ENCODE measurements around the gene CSNK2A1. TPM values are rescaled to one million over a fixed set of nuclear protein-coding genes. Genes with fewer than 3 reads are reported as not detected.

The CSNK2A1 gene
- total and polyA plus RNA-seq, 2 donors (not counting 1 experiment from before 2014, with no cell fraction given), result 28.3 to 125 TPM

DNA sequence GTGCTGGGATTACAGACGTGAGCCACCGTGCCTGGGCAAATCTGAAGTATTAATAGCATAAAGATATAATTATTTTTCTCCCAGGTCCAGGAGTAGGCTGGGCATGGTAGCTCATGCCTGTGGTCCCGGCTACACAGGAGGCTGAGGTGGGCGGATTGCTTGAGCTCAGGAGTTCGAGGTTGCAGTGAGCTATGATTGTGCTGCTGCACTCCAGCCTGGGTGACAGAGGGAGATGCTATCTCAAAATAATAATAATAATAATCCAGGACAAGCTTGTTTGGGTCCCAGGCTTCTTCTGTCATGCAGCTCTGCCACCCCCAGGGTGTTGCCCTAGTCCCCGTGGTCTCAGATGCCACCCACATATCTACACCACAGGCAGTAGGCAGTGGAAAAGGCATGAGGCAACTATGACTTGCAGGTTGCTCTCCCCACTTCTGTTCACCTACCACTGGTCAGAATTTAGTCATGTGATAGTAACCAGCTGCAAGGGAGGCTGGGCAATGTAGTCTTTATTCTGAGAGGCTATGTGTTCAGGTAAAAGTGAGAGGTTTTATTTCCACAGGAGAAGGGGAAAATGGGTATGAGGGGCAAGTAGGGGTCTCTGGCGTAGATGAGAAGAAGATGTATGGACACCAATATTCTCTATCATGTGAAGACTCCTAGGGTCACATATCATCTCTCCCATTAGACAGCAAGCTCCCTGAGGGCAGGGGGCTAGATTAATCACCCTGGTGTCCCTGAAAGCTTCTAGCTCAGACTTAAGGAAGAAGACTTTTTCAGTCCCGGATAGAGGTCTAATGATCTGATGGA lies 40.8 kb upstream of the CSNK2A1 start:
- intact Hi-C loops (cut with micrococcal nuclease), result no loop called here
- Histone ChIP-seq H3K9me3 (ENCODE audit: control extremely low read depth in 1 of 3, control insufficient read depth in 2 of 3, insufficient read depth in 1 of 3, low read length in 2 of 3) (no peaks in the 10 kb centered on the region), H3K36me3 (replicated peaks in 1 of 2; ENCODE audit: control extremely low read depth in 1 of 2, control insufficient read depth in 1 of 2, extremely low read depth in 1 of 2, insufficient read depth in 2 of 2, low read length in 1 of 2) (no peaks in the 10 kb centered on the region), H3K4me2 (replicated peaks; ENCODE audit: low read depth, low read length, poor library complexity, severe bottlenecking) (no peak overlapping the region), H3K9ac (ENCODE audit: low read length) (no peak overlapping the region), H3K27ac (ENCODE audit: low read length in 2 of 2) (no peak overlapping the region), H3K27me3 (replicated peaks in 1 of 4; ENCODE audit: control extremely low read depth in 1 of 4, control insufficient read depth in 3 of 4, insufficient read depth in 4 of 4, low read length in 3 of 4) (peaks cover 0 to 6% (median 4%) of the 10 kb centered on the region in 4 experiments), H3K4me3 (ENCODE audit: control extremely low read depth in 1 of 5, extremely low read depth in 1 of 5, insufficient read depth in 1 of 5, low read depth in 2 of 5, low read length in 4 of 5) (no peak overlapping the region), H3K79me2 (ENCODE audit: control insufficient read depth, insufficient read depth, low read length) (no peaks in the 10 kb centered on the region), H2AFZ (ENCODE audit: insufficient read depth, low read depth, low read length, poor library complexity, severe bottlenecking) (no peak overlapping the region), H4K20me1 (ENCODE audit: control insufficient read depth, insufficient read depth, low read length, poor library complexity, severe bottlenecking) (no peaks in the 10 kb centered on the region), H3K4me1 (ENCODE audit: control insufficient read depth in 2 of 2, insufficient read depth in 2 of 2, low read length in 2 of 2) (no peaks in the 10 kb centered on the region)
- no peak for DNase-seq
- no peaks in the 10 kb centered on the region for H3K9me3 Mint-ChIP-seq (ENCODE audit: insufficient read depth)
- ChIA-PET CTCF (no interaction called here), POLR2A (no interaction called here)
- H3K4me1 Mint-ChIP-seq, result peaks cover 2% of the 10 kb centered on the region
- 100% methylated on average over 3 of the region's 8 CpGs for WGBS (ENCODE audit: insufficient coverage)
- no peak overlapping the region for H3K27ac Mint-ChIP-seq
- ATAC-seq (ENCODE audit: low read depth), result no peak
- no peak overlapping the region for H3K4me3 Mint-ChIP-seq
- peaks cover 20% of the 10 kb centered on the region for H3K27me3 Mint-ChIP-seq
- TF ChIP-seq EZH2 (IDR thresholded peaks at IDR 0.05; ENCODE audit: borderline replicate concordance, insufficient read depth, low read depth, low read length, poor library complexity, severe bottlenecking), result no peak
- TF ChIP-seq, protein P1, sequence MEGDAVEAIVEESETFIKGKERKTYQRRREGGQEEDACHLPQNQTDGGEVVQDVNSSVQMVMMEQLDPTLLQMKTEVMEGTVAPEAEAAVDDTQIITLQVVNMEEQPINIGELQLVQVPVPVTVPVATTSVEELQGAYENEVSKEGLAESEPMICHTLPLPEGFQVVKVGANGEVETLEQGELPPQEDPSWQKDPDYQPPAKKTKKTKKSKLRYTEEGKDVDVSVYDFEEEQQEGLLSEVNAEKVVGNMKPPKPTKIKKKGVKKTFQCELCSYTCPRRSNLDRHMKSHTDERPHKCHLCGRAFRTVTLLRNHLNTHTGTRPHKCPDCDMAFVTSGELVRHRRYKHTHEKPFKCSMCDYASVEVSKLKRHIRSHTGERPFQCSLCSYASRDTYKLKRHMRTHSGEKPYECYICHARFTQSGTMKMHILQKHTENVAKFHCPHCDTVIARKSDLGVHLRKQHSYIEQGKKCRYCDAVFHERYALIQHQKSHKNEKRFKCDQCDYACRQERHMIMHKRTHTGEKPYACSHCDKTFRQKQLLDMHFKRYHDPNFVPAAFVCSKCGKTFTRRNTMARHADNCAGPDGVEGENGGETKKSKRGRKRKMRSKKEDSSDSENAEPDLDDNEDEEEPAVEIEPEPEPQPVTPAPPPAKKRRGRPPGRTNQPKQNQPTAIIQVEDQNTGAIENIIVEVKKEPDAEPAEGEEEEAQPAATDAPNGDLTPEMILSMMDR (IDR thresholded peaks at IDR 0.05), result no peak

DNA sequence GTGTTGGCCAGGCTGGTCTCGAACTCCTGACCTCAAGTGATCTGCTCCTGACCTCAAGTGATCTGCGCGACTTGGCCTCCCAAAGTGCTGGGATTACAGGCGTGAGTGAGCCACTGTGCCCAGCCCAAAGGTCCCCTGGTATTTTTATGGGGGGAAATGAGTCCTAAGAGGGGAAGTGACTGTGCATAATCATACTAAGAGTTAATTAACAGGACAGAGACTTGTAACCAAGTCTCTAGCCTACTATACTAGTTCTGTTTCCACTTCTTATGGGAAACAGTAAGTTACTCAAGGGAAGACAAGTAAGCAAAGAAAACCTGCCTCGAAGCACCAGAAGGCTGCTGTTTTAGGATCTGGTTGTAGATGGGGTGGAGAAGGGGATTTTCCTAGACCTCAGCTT lies 38.6 kb upstream of the CSNK2A1 start:
- WGBS (ENCODE audit: insufficient coverage), result 62% methylated on average over 2 of the region's 5 CpGs
- ChIA-PET CTCF (no interaction called here), POLR2A (no interaction called here)
- no peaks in the 10 kb centered on the region for H3K9me3 Mint-ChIP-seq (ENCODE audit: insufficient read depth)
- no peak overlapping the region for H3K4me3 Mint-ChIP-seq
- Histone ChIP-seq H3K4me1 (ENCODE audit: control insufficient read depth in 2 of 2, insufficient read depth in 2 of 2, low read length in 2 of 2) (no peaks in the 10 kb centered on the region), H3K27ac (ENCODE audit: low read length in 2 of 2) (no peak overlapping the region), H3K4me2 (replicated peaks; ENCODE audit: low read depth, low read length, poor library complexity, severe bottlenecking) (no peak overlapping the region), H3K79me2 (ENCODE audit: control insufficient read depth, insufficient read depth, low read length) (no peaks in the 10 kb centered on the region), H4K20me1 (ENCODE audit: control insufficient read depth, insufficient read depth, low read length, poor library complexity, severe bottlenecking) (no peaks in the 10 kb centered on the region), H2AFZ (ENCODE audit: insufficient read depth, low read depth, low read length, poor library complexity, severe bottlenecking) (no peak overlapping the region), H3K9me3 (ENCODE audit: control extremely low read depth in 1 of 3, control insufficient read depth in 2 of 3, insufficient read depth in 1 of 3, low read length in 2 of 3) (no peaks in the 10 kb centered on the region), H3K36me3 (replicated peaks in 1 of 2; ENCODE audit: control extremely low read depth in 1 of 2, control insufficient read depth in 1 of 2, extremely low read depth in 1 of 2, insufficient read depth in 2 of 2, low read length in 1 of 2) (no peaks in the 10 kb centered on the region), H3K27me3 (replicated peaks in 1 of 4; ENCODE audit: control extremely low read depth in 1 of 4, control insufficient read depth in 3 of 4, insufficient read depth in 4 of 4, low read length in 3 of 4) (peaks cover 0 to 6% (median 4%) of the 10 kb centered on the region in 4 experiments), H3K4me3 (ENCODE audit: control extremely low read depth in 1 of 5, extremely low read depth in 1 of 5, insufficient read depth in 1 of 5, low read depth in 2 of 5, low read length in 4 of 5) (no peak overlapping the region), H3K9ac (ENCODE audit: low read length) (no peak overlapping the region)
- DNase-seq (no peak), ATAC-seq (ENCODE audit: low read depth) (no peak)
- intact Hi-C loops (cut with micrococcal nuclease), result no loop called here
- TF ChIP-seq, protein P1 (IDR thresholded peaks at IDR 0.05), result no peak
- TF ChIP-seq EZH2 (IDR thresholded peaks at IDR 0.05; ENCODE audit: borderline replicate concordance, insufficient read depth, low read depth, low read length, poor library complexity, severe bottlenecking), result no peak
- H3K27ac Mint-ChIP-seq, result no peak overlapping the region
- peaks cover 20% of the 10 kb centered on the region for H3K27me3 Mint-ChIP-seq
- H3K4me1 Mint-ChIP-seq, result no peaks in the 10 kb centered on the region
